ENCODE results near the gene SETDB2.

DNA sequence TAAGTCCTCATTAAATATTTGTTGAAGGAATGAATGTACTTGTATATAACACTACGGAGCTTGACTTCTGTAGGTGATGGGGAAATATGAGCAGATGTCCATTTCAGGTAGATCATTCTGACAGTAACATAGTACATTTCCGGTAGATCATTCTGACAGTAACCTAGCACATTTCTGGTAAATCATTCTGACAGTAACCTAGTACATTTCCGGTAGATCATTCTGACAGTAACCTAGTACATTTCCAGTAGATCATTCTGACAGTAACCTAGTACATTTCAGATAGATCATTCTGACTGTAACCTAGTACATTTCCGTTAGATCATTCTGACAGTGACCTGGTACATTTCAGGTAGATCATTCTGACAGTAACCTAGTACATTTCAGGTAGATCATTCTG lies 54.1 kb downstream of the SETDB2 start:
- no peak for TF ChIP-seq TAF1 (IDR thresholded peaks at IDR 0.05; ENCODE audit: low read depth, low read length)
- TF ChIP-seq POLR2A (IDR thresholded peaks at IDR 0.05; ENCODE audit: low read depth, low read length): no peak
- no peak for TF ChIP-seq POLR2AphosphoS5 (IDR thresholded peaks at IDR 0.05; ENCODE audit: low read depth, low read length)

All from GM12891 (cell line).